ENCODE data around the gene TTC23. TPM values are rescaled to one million over a fixed set of nuclear protein-coding genes. Genes with fewer than 3 reads are reported as not detected.

TTC23 gene
- total and polyA plus RNA-seq, 2 donors (not counting 3 experiments of a cell fraction or from before 2014, with no cell fraction given): 4.1 to 27.3 TPM

DNA sequence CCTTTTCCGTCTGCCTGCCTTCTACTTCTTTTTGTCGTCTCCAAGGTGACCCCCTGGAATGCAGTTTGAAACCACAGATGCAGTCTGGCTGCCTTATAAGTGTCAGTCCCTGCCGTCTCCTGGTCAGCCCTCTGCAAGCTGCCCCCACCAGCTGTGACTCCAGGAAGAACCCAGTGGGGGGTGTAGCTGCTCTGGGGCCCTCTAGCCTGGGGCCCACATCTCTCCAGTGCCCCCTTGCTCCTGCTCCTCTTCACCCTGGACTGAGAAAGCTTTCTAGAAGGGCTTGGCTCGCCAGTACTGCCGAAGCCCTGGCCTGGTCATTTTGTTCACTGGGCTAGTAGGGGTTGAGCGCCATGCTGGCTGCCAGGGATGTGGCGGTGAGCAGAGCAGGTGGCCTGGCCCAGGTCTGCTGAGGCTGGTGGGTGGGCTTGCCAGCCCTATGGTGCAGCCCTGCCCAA, 123.2 kb downstream of the TTC23 start:
- no TSS peak for BruUV-seq (replicated peaks)
- H3K4me3 ChIP-seq (replicated peaks in 1 of 3; ENCODE audit: insufficient read depth in 1 of 3, low read depth in 1 of 3, low read length in 3 of 3): no peak overlapping the region
- H3K27me3 ChIP-seq (ENCODE audit: control insufficient read depth in 2 of 2, insufficient read depth in 2 of 2, low read length in 2 of 2): no peaks in the 10 kb centered on the region
- dilution Hi-C loops (cut with MboI; ENCODE audit: extremely low pct_ligation_motif_present, low sequenced_read_pairs) (no loop called here), intact Hi-C loops (cut with micrococcal nuclease) (no loop called here)
- H2AFZ ChIP-seq (ENCODE audit: low read depth, low read length): no peak overlapping the region
- no peaks in the 10 kb centered on the region for H3K9me1 ChIP-seq (replicated peaks; ENCODE audit: control insufficient read depth, extremely low read depth, insufficient read depth, low read length)
- H3K9me3 ChIP-seq (replicated peaks; ENCODE audit: control insufficient read depth, insufficient read depth, low read length): no peaks in the 10 kb centered on the region
- H3K9ac ChIP-seq (replicated peaks; ENCODE audit: extremely low read depth, insufficient read depth, low read length): no peak overlapping the region
- H3K27ac ChIP-seq (ENCODE audit: insufficient read depth, low read depth, low read length): no peak overlapping the region
- FAIRE-seq: no peak
- H3K79me2 ChIP-seq (ENCODE audit: control insufficient read depth, insufficient read depth, low read length): no peaks in the 10 kb centered on the region
- no peaks in the 10 kb centered on the region for H4K20me1 ChIP-seq (replicated peaks; ENCODE audit: control insufficient read depth, extremely low read depth, insufficient read depth, low read length)
- no peak for DNase-seq (ENCODE audit: low read depth, low spot score)
- no peak overlapping the region for H3K4me2 ChIP-seq (ENCODE audit: insufficient read depth, low read length)
- POLR2A ChIA-PET: no interaction called here
- TF ChIP-seq MYC (IDR thresholded peaks at IDR 0.05; ENCODE audit: low read depth, low read length) (no peak), FOS (IDR thresholded peaks at IDR 0.05; ENCODE audit: borderline replicate concordance, insufficient read depth, low read length) (no peak), POLR2AphosphoS5 (IDR thresholded peaks at IDR 0.05; ENCODE audit: insufficient read depth, low read depth, low read length) (no peak), GATA2 (IDR thresholded peaks at IDR 0.05; ENCODE audit: insufficient read depth, insufficient read length, low read depth, low read length) (no peak), JUN (IDR thresholded peaks at IDR 0.05; ENCODE audit: borderline replicate concordance, insufficient read depth, insufficient read length, low read depth) (no peak), POLR2A (IDR thresholded peaks at IDR 0.05; ENCODE audit: low read depth, low read length) (no peak), EZH2 (IDR thresholded peaks at IDR 0.05; ENCODE audit: borderline replicate concordance, low read depth, low read length, severe bottlenecking) (no peak)
- TF ChIP-seq, protein P1, sequence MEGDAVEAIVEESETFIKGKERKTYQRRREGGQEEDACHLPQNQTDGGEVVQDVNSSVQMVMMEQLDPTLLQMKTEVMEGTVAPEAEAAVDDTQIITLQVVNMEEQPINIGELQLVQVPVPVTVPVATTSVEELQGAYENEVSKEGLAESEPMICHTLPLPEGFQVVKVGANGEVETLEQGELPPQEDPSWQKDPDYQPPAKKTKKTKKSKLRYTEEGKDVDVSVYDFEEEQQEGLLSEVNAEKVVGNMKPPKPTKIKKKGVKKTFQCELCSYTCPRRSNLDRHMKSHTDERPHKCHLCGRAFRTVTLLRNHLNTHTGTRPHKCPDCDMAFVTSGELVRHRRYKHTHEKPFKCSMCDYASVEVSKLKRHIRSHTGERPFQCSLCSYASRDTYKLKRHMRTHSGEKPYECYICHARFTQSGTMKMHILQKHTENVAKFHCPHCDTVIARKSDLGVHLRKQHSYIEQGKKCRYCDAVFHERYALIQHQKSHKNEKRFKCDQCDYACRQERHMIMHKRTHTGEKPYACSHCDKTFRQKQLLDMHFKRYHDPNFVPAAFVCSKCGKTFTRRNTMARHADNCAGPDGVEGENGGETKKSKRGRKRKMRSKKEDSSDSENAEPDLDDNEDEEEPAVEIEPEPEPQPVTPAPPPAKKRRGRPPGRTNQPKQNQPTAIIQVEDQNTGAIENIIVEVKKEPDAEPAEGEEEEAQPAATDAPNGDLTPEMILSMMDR (IDR thresholded peaks at IDR 0.05; ENCODE audit: extremely low read depth in 1 of 2, insufficient read depth in 1 of 2, low read depth in 1 of 2, low read length in 2 of 2): no peak
- TF ChIP-seq, protein P2, sequence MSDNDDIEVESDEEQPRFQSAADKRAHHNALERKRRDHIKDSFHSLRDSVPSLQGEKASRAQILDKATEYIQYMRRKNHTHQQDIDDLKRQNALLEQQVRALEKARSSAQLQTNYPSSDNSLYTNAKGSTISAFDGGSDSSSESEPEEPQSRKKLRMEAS (IDR thresholded peaks at IDR 0.05; ENCODE audit: insufficient read depth, insufficient read length): no peak
- H3K36me3 ChIP-seq (ENCODE audit: control insufficient read depth in 2 of 2, extremely low read depth in 1 of 2, insufficient read depth in 2 of 2, low read length in 2 of 2): no peaks in the 10 kb centered on the region
- CTCF ChIA-PET: interaction anchor here (1.0 to 1.8 kb wide), 3 partner anchors 9 to 26 kb away, joined by 3 to 9 read pairs (median 3); partner anchors contain the start of gene SYNM
- peaks cover 45% of the 10 kb centered on the region for H3K4me1 ChIP-seq (ENCODE audit: control insufficient read depth, extremely low read depth, insufficient read depth, low read length)

Data from endothelial cell of umbilical vein (primary cell).